GF-D8 (cell line): ENCODE data around the gene PHLDA2.

Source experiments
- DNase-seq: peaks from one replicate; lab custom pipeline; 2025; lab: John Stamatoyannopoulos, UW

The PHLDA2 gene

DNA sequence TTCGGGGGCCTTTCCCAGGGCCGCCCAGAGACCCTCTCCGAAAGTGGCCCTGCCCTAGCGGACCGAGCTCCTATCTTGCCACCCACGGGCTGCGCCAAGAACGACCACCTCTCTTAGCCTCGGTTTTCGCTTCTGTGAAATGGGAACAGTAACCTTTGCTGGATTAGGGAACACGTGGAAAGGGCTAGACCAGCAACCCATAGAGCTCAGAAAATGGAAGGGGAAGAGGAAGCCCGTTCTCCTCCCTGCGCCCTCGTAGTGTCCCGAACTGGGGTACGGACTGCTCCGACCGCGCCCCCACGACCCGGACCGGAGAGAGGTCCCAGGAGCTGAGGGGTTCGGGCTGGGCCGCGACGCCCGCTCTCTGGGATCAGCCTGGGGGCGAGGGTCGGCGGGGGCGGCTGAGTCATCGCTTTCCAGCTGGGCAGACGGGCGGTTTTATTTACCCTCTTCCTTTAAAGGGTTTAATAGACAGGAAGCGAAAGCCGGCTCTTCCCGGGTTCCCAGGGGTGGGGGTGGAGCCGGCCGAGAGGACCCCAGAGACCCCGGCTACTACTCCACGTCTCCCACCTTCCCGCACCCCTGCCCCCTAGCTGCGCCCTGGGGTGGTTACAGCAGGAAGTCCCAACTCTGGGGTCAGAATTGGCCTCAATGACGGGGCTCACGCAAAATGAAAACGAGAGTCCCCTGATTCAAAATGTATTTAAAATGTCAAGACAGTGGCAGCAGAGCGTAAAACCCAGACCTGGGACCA lies 907 bp upstream of the PHLDA2 start:
- DNase-seq = no peak

- no peak for DNase-seq
Observed at GRCh38 chr11:2929531-2929949, 320 bp upstream of the PHLDA2 start.

GRCh38 chr11:2927851-2928604 lies 1.2 kb downstream of the PHLDA2 start:
- DNase-seq = no peak

- DNase-seq = no peak
Observed at GRCh38 chr11:2927121-2927800, 2.0 kb downstream of the PHLDA2 start.

DNA sequence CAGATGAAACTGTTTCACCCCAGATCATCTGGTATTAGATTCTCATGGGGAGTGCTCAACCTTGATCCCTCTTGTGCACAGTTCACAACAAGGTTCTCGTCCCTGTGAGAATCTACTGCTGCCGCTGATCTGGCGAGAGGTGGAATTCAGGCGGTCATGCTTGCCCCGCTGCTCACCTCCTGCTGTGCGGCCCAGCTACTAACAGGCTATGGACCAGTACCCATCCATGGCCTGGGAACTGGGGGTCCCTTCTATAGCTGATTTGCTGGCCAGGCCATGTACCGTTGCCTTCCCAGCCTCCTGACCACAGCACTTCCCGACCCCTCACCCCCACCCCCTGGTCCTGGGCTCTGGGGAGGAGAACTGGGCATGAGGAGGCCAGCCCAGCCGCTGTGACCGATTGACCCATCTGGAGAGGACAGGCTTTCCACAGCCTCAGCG lies 2.6 kb downstream of the PHLDA2 start:
- DNase-seq = no peak

DNA sequence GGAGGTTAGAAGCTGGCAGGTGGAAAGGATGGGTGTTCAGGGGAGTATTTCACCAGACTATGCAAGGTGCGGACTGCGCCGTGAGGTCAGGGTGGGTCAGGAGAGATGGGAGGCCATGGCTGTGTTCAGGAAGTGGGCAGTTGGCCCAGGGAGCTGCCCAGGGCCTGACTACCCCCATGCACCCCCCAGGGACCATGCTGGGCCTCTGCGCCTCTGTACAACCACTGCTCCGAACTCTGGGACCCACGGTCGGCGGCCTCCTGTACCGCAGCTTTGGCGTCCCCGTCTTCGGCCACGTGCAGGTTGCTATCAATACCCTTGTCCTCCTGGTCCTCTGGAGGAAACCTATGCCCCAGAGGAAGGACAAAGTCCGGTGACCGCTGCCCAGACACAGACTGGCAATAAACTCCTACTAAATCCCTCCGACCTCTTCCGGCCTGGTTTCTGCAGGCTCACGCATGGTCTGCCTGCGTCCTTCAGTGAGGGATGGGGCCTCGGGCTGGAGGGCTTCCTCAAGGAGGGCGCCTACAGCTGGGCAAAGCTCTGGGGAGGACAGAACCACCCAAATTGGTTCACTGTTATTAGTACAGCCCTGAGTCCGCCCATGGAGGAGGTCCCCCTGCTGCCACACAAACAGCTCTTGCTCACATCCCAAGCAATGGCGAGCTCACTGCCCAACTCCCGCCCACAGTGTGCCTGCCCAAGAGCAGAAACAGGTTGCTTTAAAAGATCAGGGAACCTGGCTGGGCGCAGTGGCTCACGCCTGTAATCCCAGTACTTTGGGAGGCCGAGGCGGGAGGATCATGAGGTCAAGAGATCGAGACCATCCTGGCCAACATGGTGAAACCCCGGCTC lies 4.2 kb downstream of the PHLDA2 start:
- DNase-seq = no peak

- no peak for DNase-seq
Observed at GRCh38 chr11:2924381-2924780, 4.8 kb downstream of the PHLDA2 start.

DNA sequence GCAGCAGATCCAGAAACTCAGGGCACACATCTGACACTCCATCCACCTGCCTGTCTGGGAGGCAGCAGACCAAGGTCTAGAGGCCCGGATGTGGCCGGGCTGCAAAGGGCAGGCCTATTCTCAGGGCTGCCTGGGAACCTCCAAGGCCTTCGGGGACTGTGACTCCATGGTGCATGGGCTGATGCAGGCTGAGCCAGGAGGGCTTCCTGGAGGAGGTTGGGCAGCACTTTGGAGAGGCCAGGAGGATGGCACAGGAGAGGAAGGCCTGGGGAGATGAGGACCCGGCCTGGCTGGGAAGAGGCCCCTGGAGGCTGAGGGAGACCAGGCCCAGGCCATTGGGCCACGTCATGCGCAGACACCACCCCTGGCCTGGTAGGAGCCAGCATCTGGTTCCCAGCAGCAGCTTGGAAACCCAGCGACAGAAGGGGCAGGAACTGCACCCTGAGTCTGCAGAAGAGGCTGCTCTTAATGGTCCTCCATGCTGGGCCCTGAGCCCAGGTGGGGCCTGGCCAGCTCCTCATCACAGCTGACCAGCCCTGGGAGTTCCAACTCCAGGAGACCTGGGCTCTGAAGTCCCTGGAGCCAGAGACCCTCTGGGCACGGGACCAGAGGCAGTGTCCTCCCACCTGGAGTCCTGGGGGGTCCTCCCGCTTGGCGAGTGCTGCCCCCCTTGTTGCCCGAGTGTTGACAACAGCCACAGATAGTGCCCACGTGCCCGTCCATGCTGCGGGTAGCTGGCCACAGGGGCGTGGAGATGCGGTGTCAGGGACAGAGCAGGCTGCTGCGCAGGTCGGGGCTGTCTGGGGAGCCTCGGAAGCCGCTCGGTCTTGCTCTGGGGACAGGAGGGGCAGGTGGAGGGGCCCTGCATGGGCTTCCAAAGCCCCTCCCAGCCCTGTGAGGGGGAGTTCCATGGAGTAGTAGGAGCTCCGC lies 5.5 kb downstream of the PHLDA2 start:
- DNase-seq = no peak

DNA sequence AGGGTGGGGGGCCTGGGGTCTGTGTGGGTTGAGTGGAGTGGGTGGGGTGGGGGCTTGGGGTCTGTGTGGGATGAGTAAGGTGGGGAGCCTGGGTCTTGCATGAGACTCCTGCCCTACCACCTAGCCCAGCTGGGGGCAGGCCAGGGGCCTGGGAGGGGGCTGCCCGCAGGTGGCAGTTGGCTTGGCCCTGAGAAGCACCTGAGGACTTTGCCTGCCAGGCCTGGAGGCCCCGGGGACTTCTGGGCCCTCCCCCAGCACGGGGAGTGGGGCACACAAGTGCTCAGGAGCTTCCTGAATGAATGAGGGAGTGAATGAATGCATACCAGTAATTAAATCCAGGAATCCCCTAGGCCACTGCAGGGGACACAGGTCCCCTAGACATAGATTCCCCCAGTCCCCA lies 6.6 kb downstream of the PHLDA2 start:
- DNase-seq = no peak

DNA sequence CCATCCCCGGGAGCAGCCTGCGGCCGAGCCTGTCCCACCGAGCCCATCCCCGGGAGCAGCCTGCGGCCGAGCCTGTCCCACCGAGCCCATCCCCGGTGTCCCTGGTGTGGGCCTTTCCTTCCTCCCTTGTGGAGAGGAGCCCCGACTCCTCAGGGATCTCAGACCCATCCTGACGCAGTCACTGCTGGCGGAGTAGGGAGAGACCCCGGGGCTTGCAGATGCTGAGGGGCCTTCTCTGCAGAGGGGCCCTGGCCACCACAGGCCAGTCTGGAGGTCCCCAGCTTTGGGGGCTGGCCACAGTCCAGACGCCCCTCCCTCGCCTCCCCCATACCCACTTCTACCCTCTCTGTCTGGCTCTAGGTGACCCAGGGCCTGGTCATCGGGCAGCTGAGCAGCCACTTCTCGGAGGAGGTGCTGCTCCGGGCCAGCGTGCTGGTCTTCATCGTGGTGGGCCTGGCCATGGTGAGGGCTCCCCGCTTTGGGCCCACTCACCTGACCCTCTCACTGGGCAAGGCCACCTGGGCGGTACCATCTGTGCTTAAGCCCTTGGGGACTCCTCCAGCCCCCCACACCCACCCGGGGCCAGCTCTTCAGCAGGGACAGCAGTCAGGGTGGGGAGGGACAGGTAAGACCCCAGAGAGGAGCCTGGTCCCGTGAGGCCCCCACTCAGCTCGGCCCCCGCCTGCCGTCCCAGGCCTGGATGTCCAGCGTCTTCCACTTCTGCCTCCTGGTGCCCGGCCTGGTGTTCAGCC lies 7.3 kb downstream of the PHLDA2 start:
- no peak for DNase-seq

GRCh38 chr11:2921261-2921660 lies 8.0 kb downstream of the PHLDA2 start:
- no peak for DNase-seq

- DNase-seq = no peak
Observed at GRCh38 chr11:2920343-2920742, 8.9 kb downstream of the PHLDA2 start.

- no peak for DNase-seq
Observed at GRCh38 chr11:2919837-2920236, 9.4 kb downstream of the PHLDA2 start.

GRCh38 chr11:2919188-2919587 lies 10.0 kb downstream of the PHLDA2 start:
- no peak for DNase-seq

DNA sequence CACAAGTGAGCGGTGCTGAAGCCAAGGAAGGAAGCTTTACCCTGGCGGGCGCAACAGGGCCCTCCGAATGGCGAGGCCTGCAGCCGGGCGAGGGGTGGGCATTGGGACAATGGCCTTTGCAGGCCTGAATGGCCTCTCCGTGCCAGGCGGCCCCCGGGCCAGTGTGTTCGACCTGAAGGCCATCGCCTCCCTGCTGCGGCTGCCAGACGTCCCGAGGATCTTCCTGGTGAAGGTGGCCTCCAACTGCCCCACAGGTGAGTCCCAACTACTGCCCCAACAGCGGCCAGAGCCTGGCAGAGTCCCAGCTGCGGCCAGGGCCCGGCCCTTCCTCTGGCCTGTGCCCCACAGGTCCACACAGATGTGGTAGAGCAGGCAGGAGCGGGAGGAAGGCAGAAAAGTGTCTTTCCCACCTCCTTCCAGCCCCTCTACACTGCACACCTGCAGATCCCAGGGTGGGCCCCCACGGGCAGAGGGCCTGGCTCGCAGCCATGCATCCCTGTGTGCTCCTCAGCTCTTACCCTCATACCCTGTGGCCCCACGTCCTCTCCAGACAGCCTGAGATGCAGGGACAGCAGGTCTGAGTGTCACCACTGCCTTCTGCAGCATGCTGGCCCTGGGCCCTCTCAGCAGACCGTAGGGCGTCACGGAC lies 11.3 kb downstream of the PHLDA2 start:
- DNase-seq = no peak

GRCh38 chr11:2916892-2917645 lies 12.2 kb downstream of the PHLDA2 start:
- no peak for DNase-seq

DNA sequence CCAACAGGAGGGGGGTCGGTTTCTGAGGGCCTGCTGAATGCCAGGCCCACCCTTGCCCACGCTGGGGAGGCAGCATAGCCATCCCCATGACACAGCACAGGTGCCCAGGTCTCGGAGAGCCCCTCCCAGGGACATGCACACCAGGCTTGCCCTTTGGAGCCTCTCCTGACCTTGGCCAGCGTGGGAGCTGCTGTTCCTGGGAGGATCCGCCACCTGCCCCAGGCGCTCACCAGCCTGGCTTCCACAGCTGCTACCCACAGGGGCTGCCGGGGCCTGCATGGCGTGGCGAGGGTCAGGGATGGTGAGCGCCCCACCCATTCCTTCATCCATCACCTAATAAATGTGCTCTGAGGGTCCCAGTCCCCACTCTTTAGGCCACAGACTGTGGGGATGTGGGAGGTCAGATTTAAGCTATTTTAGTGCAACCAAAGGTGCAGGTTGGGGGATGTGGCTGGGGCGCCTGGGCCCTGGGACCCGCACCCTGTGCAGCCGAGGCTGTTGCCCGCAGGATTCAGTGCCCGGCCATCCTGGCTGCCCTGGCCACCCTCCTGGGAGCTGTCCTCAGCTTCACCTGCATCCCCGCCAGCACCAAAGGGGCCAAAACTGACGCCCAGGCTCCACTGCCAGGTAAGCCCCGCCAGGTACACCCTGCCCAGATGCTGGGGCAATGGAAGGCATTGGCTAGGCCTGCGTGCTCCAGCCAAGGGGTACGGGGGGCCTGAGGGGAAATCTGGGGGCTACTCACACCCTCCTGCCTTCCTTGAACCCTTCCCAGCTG lies 12.9 kb downstream of the PHLDA2 start:
- DNase-seq = no peak

DNA sequence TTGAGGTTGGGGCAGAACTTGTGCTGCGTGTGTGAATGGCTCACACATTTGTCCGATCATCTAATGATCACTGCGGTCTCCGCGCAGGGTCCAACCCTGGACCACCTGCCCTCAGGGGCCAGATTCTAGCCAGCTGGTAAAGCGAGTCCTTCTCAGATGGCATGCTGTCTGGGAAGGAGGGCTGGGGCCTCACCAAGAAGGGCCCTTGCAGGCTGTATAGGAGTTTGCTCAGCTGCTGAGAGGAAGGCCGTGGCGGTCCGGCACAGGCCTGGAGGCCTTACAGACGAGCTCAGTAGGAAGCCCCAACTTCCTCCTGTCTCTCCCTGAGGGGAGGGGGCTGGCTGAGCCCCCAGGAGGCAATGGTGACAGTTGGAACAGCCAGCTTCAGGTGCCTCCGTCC lies 13.7 kb downstream of the PHLDA2 start:
- no peak for DNase-seq
